Omental fat pad (tissue), 4 donors: ENCODE data around the gene CAMSAP3. TPM values are rescaled to one million over a fixed set of nuclear protein-coding genes. Genes with fewer than 3 reads are reported as not detected.

Source experiments
- ATAC-seq: fragments of 150-250 bp; one replicate; pipeline ENCODE4 v1.9.1; 2016; ENCODE audit warnings: mild to moderate bottlenecking, moderate library complexity; ENCODE audit not compliant: low FRiP score
- DNase-seq: peaks from one replicate; pipeline ENCODE4 v3.0.0-alpha.2; 2019; ENCODE audit warnings: low spot score
- total RNA-seq, 4 donors: library from RNA; depleted of rRNA; stranded (reverse); fragments of >200 nt; gene quantifications; one replicate each; pipeline ENCODE4 v1.1.0, GENCODE V29; 2016
- TF ChIP-seq, protein P1 (sequence below), 3 donors: fragments of 450-650 bp; IDR thresholded peaks; one replicate each; pipeline ENCODE4 v1.5.1; 2016 to 2017; ENCODE audit warnings: antibody characterized with exemption in 3 of 3, mild to moderate bottlenecking in 3 of 3, moderate library complexity in 2 of 3

Gene CAMSAP3
- total RNA-seq, 4 donors from 2014 or later = 0.36 to 1.0 (median 0.69) TPM; not detected in 1

DNA sequence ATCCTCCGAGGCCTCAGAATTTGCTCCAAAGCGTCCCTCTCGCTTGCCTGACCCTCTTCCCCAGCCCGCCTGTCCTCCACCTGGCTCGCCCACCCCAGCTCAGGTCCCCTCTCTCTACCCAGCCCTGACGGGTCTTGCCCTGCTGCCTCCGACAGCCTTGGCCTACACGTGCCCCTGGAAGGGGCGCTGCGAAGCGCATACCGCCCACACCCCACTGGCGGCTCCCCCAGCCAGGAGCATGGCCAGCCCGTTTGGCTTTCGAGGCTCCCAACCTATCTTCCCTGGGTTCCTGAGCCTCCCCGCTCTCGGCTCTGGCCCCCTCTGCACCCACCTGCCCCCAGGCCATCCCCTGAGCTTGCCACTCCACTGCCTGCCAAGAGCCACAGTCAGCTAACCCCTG lies 29.1 kb downstream of the CAMSAP3 start:
- DNase-seq (no peak), ATAC-seq (no peak)
- TF ChIP-seq, protein P1, sequence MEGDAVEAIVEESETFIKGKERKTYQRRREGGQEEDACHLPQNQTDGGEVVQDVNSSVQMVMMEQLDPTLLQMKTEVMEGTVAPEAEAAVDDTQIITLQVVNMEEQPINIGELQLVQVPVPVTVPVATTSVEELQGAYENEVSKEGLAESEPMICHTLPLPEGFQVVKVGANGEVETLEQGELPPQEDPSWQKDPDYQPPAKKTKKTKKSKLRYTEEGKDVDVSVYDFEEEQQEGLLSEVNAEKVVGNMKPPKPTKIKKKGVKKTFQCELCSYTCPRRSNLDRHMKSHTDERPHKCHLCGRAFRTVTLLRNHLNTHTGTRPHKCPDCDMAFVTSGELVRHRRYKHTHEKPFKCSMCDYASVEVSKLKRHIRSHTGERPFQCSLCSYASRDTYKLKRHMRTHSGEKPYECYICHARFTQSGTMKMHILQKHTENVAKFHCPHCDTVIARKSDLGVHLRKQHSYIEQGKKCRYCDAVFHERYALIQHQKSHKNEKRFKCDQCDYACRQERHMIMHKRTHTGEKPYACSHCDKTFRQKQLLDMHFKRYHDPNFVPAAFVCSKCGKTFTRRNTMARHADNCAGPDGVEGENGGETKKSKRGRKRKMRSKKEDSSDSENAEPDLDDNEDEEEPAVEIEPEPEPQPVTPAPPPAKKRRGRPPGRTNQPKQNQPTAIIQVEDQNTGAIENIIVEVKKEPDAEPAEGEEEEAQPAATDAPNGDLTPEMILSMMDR (IDR thresholded peaks at IDR 0.05) = no peak

DNA sequence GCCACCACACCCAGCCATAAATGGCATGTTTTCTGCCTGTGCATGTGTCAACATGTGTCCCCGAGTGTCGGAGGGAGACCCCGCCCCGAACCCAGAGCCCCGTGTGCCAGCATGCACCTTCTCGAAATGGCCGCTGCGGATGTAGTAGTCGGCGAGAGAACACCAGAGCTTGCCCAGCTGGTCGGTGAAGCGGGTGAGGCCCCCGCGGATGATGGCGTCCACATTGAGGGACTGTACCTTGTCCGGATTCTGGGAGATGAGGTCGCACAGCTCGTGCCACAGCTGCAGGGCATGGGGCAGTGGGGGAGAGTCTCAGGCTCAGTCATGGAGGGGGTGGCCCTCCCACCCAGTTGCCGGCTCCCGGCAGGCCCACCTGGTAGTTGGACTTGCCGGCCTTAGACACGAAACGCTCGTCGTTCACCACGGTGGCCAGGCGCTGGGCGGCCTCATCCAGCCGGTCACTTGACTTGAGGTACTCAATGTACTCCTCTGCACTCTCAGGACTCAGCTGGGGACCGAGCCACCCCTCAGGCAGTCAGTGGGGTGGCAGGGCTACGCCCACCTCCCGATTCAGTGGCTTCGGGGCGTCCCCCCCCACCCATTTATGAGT lies 30.2 kb downstream of the CAMSAP3 start:
- TF ChIP-seq, protein P1 (IDR thresholded peaks at IDR 0.05) = no peak
- no peak for DNase-seq
- no peak for ATAC-seq

DNA sequence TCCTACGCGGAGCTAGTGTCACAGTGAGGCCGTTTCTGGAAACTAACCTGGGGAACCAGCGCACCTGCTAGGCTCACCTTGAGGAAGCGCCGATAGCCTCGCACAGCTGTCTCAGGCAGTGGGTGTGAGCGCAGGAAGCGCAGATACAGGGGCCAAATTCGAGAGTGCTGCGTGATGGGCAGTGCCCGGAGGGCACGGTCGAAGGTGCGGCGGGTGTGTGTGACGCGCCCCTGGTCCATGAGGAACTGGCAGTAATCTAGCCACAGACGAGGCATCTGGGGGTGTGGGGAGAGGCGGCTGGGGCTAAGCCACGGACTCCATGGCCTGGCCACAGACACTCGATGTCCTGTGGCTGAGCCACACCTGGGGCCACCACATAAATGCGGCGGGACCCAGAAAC lies 31.5 kb downstream of the CAMSAP3 start:
- DNase-seq (no peak), ATAC-seq (no peak)
- TF ChIP-seq, protein P1 (IDR thresholded peaks at IDR 0.05) = no peak

DNA sequence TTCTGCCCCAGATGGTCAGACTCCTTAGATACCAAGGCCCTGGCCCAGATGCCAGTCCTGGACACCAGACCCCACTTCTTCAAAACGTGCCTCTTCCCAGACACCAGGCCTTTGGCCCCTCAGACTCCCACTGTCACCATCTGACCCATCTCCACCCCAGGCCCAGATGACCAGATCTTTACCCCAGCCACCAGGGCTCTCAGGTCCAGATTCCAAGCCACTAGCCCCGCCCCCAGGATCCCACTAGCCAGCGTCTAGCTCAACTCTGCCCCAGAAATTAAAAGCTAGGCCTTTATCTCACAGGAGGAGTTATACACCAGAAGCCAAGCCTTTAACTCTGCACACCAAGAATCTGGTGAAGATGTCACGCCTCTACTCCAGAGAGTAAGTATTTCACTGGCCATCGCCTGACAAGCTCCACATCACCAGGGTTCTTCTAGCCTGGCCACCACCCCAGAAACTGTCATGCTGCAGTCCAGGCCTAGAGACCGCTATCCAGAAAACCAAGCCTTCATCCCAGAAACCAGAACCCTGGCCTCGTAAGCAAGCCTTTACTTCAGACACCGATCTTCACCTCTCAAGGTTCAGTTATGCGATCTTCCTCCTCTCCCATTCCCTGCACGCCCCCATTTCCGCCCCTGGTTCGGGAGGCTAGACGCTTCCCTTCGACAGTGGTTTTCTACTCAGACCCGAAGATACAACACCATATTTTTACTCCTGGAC lies 33.1 kb downstream of the CAMSAP3 start:
- no peak for DNase-seq
- ATAC-seq = no peak
- TF ChIP-seq, protein P1 (IDR thresholded peaks at IDR 0.05) = no peak

DNA sequence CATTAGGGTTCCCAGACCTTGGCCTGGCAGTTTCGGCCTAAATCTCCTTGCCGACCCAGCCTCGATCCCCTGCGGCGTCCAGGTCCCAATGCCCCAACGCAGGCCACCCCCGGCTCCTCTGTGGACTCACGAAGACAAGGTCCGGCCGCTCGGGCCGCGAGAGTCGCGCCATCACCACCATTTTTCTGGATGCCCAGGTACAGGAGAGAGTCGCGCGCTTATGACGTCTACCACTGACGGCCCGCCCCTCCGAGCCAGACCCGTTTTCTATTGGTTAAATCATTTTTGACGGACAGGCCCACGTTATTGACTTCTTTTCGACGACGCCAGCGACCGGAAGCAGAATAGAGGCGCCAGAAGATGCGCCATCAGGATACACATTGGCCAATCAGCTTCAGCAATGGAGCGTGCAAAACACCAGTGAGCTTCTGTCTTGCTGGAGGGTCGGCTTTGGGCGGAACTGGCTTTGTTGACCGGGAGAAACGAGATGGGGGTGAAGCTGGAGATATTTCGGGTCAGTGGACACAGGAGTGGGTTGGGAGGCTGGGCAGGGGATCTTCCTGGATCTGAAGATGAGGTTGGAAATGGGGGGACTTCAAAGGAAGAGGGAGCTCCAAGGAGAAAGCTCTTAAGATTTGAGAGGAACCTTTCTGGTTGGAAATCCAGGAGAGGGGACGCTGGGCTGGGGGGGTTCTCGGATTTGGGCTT lies 33.8 kb downstream of the CAMSAP3 start, which contains the start of the genes PET100 and XAB2:
Gene PET100, plus strand, starts transcription at position 447 of the 708 bp plus-strand sequence. Its CDS starts 41 bp downstream, at position 488.
Gene XAB2, minus strand, starts transcription at position 199 of the 708 bp plus-strand sequence. Its CDS starts 18 bp downstream, at position 181.
- TF ChIP-seq, protein P1 (IDR thresholded peaks at IDR 0.05) = no peak
- ATAC-seq (peak; percentile 96), DNase-seq (peak; percentile 87)

DNA sequence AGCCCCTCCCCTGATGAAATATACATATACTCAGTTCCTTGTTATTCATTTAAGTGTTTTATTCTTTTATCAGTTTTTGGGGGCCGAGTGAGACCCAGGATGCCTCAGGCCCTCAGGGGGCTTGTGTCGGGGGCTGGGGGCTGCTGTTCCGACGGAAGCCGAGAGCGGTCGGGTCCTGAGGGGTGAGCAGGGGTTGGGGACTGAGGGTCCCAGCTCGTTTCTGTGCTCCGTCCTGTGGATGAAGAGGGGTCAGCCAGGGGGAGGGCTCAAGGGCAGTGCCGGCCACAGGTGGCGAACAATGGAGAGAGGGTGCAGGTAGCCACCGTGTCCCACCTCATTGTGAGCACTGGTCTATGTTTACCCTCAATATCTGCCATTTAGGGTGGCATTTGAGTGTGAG lies 35.9 kb downstream of the CAMSAP3 start:
- ATAC-seq (no peak), DNase-seq (no peak)
- TF ChIP-seq, protein P1 (IDR thresholded peaks at IDR 0.05) = no peak
